ENCODE measurements around the gene TRAF3IP1.

TRAF3IP1 gene

GRCh38 chr2:238450440-238450861, 130.1 kb downstream of the TRAF3IP1 start:
- no peak for TF ChIP-seq CTCF (IDR thresholded peaks at IDR 0.05; ENCODE audit: unreplicated experiment in 3 of 3)
- no peaks in the 10 kb centered on the region for H3K27me3 Mint-ChIP-seq (ENCODE audit: low read depth)
- peaks cover 8% of the 10 kb centered on the region for H3K9me3 Mint-ChIP-seq
- H3K27ac Mint-ChIP-seq = peak overlapping the region in 1 of 3 experiments; percentile 69
- H3K36me3 Mint-ChIP-seq (ENCODE audit: low read depth) = peaks cover 63% of the 10 kb centered on the region
- H3K4me1 Mint-ChIP-seq = no peaks in the 10 kb centered on the region
- no peak overlapping the region for H3K4me3 Mint-ChIP-seq
